Keratinocyte (primary cell): ENCODE measurements around the gene HOXA6. TPM values are rescaled to one million over a fixed set of nuclear protein-coding genes. Genes with fewer than 3 reads are reported as not detected.

Source experiments
- DNase-seq: peaks from one replicate; pipeline ENCODE4 v3.0.0-alpha.2; 2011; ENCODE audit warnings: low read depth, missing footprints, low spot score
- FAIRE-seq: peaks from 2 replicates; lab custom pipeline; 2011; peaks lifted over from hg19 to GRCh38; lab: Jason Lieb, UNC
- H2AFZ ChIP-seq: 2 replicates; pipeline ENCODE4 v1.6.0; 2012; ENCODE audit warnings: low read length, control low read depth, inconsistent platforms; ENCODE audit not compliant: control insufficient read depth
- H3K27ac ChIP-seq: 2 replicates; pipeline ENCODE4 v1.5.1; 2011; ENCODE audit warnings: low read length; ENCODE audit not compliant: control insufficient read depth, insufficient read depth
- H3K27me3 ChIP-seq: 3 replicates; pipeline ENCODE4 v1.6.0; 2011; ENCODE audit warnings: low read length; ENCODE audit not compliant: control insufficient read depth, insufficient read depth; ENCODE audit errors: extremely low read depth
- H3K36me3 ChIP-seq, 2 experiments: 2 replicates in 1 of 2; 3 replicates in 1 of 2; pipeline ENCODE4 v1.5.1; 2011; ENCODE audit warnings: low read length in 2 of 2, mild to moderate bottlenecking in 1 of 2; ENCODE audit not compliant: control insufficient read depth in 2 of 2, insufficient read depth in 2 of 2; ENCODE audit errors: extremely low read depth in 1 of 2
- H3K4me1 ChIP-seq: 3 replicates; pipeline ENCODE4 v1.5.1; 2011; ENCODE audit warnings: low read length; ENCODE audit not compliant: control insufficient read depth, insufficient read depth; ENCODE audit errors: extremely low read depth
- H3K4me2 ChIP-seq: 3 replicates; pipeline ENCODE4 v1.6.0; 2011; ENCODE audit warnings: low read depth, low read length; ENCODE audit not compliant: control insufficient read depth, insufficient read depth; ENCODE audit errors: extremely low read depth
- H3K4me3 ChIP-seq, 3 experiments: fragments of 200-600 bp in 1 of 3; sonication (generic) in 1 of 3; 2 replicates in 2 of 3; 3 replicates in 1 of 3; pipeline ENCODE4 v1.5.1; 2011 to 2016; ENCODE audit warnings: low read length in 3 of 3, mild to moderate bottlenecking in 3 of 3, control low read depth in 2 of 3, inconsistent platforms in 1 of 3, low read depth in 1 of 3, mixed read lengths in 1 of 3, mixed run types in 1 of 3, moderate library complexity in 1 of 3; ENCODE audit not compliant: control insufficient read depth in 2 of 3, insufficient read depth in 2 of 3; ENCODE audit errors: extremely low read depth in 1 of 3
- H3K79me2 ChIP-seq: 2 replicates; pipeline ENCODE4 v1.6.0; 2012; ENCODE audit warnings: low read length; ENCODE audit not compliant: control insufficient read depth, insufficient read depth
- H3K9ac ChIP-seq: 3 replicates; pipeline ENCODE4 v1.6.0; 2011; ENCODE audit warnings: low read length; ENCODE audit not compliant: control insufficient read depth, insufficient read depth; ENCODE audit errors: extremely low read depth
- H3K9me1 ChIP-seq: 3 replicates; pipeline ENCODE4 v1.6.0; 2011; ENCODE audit warnings: low read length; ENCODE audit not compliant: control insufficient read depth, insufficient read depth; ENCODE audit errors: extremely low read depth
- H3K9me3 ChIP-seq: 2 replicates; pipeline ENCODE4 v1.5.1; 2012; ENCODE audit warnings: low read depth, low read length; ENCODE audit not compliant: control insufficient read depth
- H4K20me1 ChIP-seq: 3 replicates; pipeline ENCODE4 v1.6.0; 2011; ENCODE audit warnings: low read length; ENCODE audit not compliant: control insufficient read depth, insufficient read depth; ENCODE audit errors: extremely low read depth
- CTCF ChIP-seq, 3 experiments: IDR thresholded peaks in 1 of 3; conservative IDR thresholded peaks in 1 of 3; optimal IDR thresholded peaks in 1 of 3; 2 replicates in 2 of 3; 3 replicates in 1 of 3; pipeline versions ENCODE3 to v1.5.1; 2011; ENCODE audit warnings: low read length in 3 of 3, mild to moderate bottlenecking in 3 of 3, moderate library complexity in 2 of 3, control low read depth in 1 of 3, inconsistent platforms in 1 of 3; ENCODE audit not compliant: insufficient read depth in 2 of 3; ENCODE audit errors: extremely low read depth in 1 of 3
- EZH2 ChIP-seq: IDR thresholded peaks from one replicate; pipeline ENCODE4 v1.6.1; 2012; ENCODE audit warnings: inconsistent platforms, mild to moderate bottlenecking, low read length, moderate library complexity
- dilution Hi-C: fragments of 300-500 bp; cut with MboI; formaldehyde crosslinking; loops from one replicate; pipeline ENCODE4 v1.7.0; 2020; ENCODE audit warnings: low sequenced_read_pairs; ENCODE audit not compliant: extremely low pct_ligation_motif_present
- polyA plus RNA-seq, 5 experiments: library from polyadenylated mRNA; depleted of rRNA in 3 of 5; stranded (reverse) in 3 of 5; stranded (forward) in 1 of 5; unstranded in 1 of 5; fragments of >200 nt; gene quantifications; 1 replicate in 1 of 5; 2 replicates in 3 of 5; 3 replicates in 1 of 5; pipeline versions ENCODE4 v1.2.1 to v1.2.3, GENCODE V29; 2011 to 2012; ENCODE audit warnings: missing spikeins in 2 of 5, low read depth in 1 of 5, low replicate concordance in 1 of 5

Gene HOXA6
- polyA plus RNA-seq, 1 donor (not counting 4 experiments of a cell fraction or from before 2014, with no cell fraction given) = 0.54 TPM

DNA sequence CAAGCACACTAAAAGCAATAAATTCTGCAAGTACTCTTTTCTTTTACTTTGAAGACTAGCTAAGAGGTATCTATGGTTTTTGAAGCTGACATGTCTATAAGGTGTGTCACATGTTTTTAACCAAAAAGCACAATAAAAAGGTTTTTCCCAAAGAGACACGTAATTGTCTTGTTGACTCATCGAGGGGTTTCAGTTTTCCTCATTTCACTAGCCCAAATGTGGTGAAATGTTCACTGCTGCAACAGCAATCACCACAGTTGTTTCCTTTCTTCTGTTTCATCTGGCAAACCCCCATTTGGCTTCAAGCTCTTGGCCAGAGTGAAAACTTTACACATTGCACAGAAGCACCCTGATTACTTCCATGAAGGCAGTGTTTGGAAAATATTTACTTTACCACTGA, 13.2 kb downstream of the HOXA6 start:
- Histone ChIP-seq H3K4me1 (peaks cover 44% of the 10 kb centered on the region), H3K27ac (peak overlapping the region; percentile 73), H3K9ac (peak overlapping the region; percentile 45), H3K27me3 (no peaks in the 10 kb centered on the region), H3K4me3 (no peak overlapping the region), H3K79me2 (peaks cover 15% of the 10 kb centered on the region), H3K36me3 (peaks cover 0 to 1% of the 10 kb centered on the region in 2 experiments), H3K4me2 (peak overlapping the region; percentile 47), H3K9me1 (no peaks in the 10 kb centered on the region), H4K20me1 (no peaks in the 10 kb centered on the region), H3K9me3 (no peaks in the 10 kb centered on the region), H2AFZ (no peak overlapping the region)
- dilution Hi-C loops = no loop called here
- TF ChIP-seq CTCF (optimal IDR thresholded peaks at IDR 0.05 in 1 of 3, IDR thresholded peaks at IDR 0.05 in 1 of 3, conservative IDR thresholded peaks at IDR 0.05 in 1 of 3; ENCODE audit: extremely low read depth in 1 of 3, insufficient read depth in 2 of 3, low read length in 3 of 3) (no peak), EZH2 (no peak)
- DNase-seq = no peak
- FAIRE-seq = peak; percentile 81

GRCh38 chr7:27133409-27134231, 14.0 kb downstream of the HOXA6 start:
- DNase-seq (no peak), FAIRE-seq (no peak)
- Histone ChIP-seq H3K9me1 (no peaks in the 10 kb centered on the region), H3K9me3 (no peaks in the 10 kb centered on the region), H3K27me3 (no peaks in the 10 kb centered on the region), H3K36me3 (peaks cover 0 to under 1% of the 10 kb centered on the region in 2 experiments), H3K4me2 (peak overlapping the region; percentile 30), H3K4me3 (no peak overlapping the region), H3K9ac (peak overlapping the region; percentile 45), H3K79me2 (peaks cover 13% of the 10 kb centered on the region), H2AFZ (no peak overlapping the region), H3K4me1 (peaks cover 44% of the 10 kb centered on the region), H3K27ac (peak overlapping the region; percentile 73), H4K20me1 (no peaks in the 10 kb centered on the region)
- TF ChIP-seq CTCF (optimal IDR thresholded peaks at IDR 0.05 in 1 of 3, IDR thresholded peaks at IDR 0.05 in 1 of 3, conservative IDR thresholded peaks at IDR 0.05 in 1 of 3; ENCODE audit: extremely low read depth in 1 of 3, insufficient read depth in 2 of 3, low read length in 3 of 3) (no peak), EZH2 (no peak)
- dilution Hi-C loops = no loop called here
